SH-SY5Y (cell line): ENCODE data around the gene ZMIZ2.

Experiments used
- GATA2 ChIP-seq: IDR thresholded peaks from 2 replicates; pipeline ENCODE4 v1.6.1; 2011; ENCODE audit warnings: mild to moderate bottlenecking, low read depth, low read length
- GATA3 ChIP-seq: IDR thresholded peaks from 2 replicates; pipeline ENCODE4 v1.6.1; 2011; ENCODE audit warnings: low read depth, mild to moderate bottlenecking, low read length, moderate library complexity

DNA sequence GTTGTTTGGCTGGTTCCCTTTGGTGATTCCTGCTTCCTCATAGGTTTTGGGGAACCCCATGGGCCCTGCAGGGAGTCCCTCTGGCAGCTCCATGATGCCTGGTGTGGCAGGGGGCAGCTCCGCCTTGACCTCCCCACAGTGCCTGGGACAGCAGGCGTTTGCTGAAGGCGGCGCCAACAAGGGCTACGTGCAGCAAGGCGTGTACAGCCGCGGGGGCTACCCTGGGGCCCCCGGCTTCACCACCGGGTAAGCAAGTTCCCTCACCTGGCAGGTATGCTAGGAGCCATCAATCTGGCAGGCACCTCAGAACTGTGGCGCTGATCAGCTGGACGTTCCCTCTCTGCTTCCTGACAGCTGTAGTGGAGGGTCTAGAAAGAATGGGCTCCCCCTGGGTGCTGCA lies 8.3 kb downstream of the ZMIZ2 start:
- no peak for TF ChIP-seq GATA2
- no peak for TF ChIP-seq GATA3
